Activated CD8-positive, alpha-beta memory T cell treated with anti-CD3 and anti-CD28 coated beads, Interleukin-2, amount 50 U/mL, for 48 hours (primary cell): ENCODE measurements around the gene UBAC1.
A peak's percentile ranks its signal among the peaks of the same experiment; 100 is the strongest.

Experiments used
- DNase-seq: peaks from one replicate; pipeline ENCODE4 v3.0.0-alpha.2; 2020

UBAC1 gene

DNA sequence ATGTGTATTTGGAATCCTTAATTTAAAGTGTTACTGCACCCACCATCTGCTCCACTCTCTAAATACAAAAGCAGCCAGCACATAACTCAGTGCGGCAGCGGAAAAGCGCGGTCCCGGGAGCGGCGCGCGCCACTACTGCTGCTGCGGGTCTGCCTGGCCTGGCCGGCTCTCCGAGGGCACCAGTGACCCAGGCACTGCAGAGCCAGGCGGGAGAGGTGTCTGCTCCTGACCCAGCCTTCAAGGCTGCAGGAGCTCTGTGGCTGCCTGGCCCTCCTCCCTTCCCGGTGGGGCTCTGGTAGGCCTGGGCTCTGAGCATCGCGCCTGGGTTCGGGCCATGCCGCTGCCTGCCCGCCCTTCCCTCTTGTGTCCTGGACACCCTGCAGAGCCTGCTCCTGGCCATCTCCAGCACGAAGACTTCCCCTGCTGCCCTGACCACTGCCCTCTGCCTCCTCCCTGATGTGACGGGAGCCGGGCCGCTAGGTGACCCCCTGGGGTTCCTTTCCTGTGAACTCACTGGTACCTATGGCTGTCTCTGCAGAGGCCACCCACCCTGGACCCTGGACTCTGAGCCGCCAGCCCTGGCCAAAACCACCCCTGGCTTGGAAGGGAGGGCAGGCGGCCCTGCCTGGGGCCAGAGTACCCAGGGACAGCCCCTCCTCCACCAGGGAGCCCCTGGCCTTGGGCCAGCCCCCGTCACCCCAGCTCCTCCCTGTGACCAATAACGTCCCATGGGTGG, 32.8 kb upstream of the UBAC1 start:
- DNase-seq: no peak

GRCh38 chr9:135993409-135993742, 32.2 kb upstream of the UBAC1 start:
- DNase-seq: no peak

GRCh38 chr9:135992486-135993408, 31.6 kb upstream of the UBAC1 start:
- DNase-seq: peak; percentile 75

DNA sequence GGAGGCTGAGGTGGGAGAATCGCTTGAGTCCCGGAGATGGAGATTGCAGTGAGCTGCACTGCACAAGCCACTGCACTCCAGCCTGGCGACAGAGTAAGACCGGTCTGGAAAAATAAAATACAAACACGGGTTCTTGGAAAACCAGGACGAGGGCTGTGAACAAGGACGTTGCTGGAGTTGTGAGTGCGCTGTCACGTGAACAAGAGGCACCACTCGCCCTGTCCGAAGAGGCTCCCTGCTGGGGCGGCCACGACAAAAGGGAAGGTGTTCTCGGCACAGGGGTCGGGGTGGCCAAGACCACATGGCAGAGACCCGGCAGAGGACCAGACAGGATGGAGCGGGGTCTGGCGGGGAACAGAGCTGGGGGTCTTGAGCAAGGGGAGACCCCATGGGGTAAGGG, 30.6 kb upstream of the UBAC1 start:
- DNase-seq: no peak

GRCh38 chr9:135990468-135991429, 29.6 kb upstream of the UBAC1 start:
- no peak for DNase-seq

DNA sequence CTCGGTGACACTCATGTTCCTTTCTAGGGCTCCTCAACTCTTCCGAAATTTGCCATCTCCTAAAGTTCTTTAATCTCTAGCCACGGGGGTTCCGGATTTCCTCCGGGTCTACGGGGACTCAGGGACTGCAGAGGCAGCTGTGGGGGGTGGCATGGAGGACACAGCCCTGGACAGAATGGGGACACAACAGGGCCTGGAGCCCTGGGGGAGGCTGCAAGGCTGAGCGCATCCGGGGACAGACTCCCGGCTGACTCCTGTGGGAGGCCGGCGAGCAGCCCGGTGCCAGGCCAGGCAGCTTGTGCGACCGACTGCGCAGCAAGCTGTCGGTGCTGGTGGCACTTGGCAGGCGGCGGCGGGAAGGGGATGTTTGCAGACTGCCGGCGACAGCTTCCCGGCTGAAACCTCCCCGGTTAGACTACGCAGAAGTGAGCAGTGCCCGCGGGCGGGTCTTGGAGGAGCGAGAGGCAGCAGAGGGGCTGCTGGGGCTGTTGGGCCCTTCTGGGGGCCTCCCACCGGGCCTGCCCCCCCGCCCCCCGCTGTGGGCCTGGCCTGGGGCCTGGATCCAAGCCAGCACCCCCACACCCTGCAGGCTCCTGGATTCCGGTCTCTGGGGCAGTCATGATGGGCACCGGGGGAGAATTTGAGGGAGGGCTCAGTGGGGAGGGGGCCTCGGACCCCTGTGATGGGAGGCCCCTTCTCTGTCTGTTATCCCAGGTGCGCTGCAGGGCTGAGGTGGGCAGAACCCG, 28.7 kb upstream of the UBAC1 start:
- no peak for DNase-seq

GRCh38 chr9:135989157-135989556, 28.0 kb upstream of the UBAC1 start:
- DNase-seq: no peak

- no peak for DNase-seq
Observed at GRCh38 chr9:135988493-135988892, 27.3 kb upstream of the UBAC1 start.

- DNase-seq: no peak
Observed at GRCh38 chr9:135987838-135988404, 26.7 kb upstream of the UBAC1 start.

GRCh38 chr9:135986605-135987004, 25.4 kb upstream of the UBAC1 start:
- no peak for DNase-seq

- DNase-seq: no peak
Observed at GRCh38 chr9:135985889-135986288, 24.7 kb upstream of the UBAC1 start.

DNA sequence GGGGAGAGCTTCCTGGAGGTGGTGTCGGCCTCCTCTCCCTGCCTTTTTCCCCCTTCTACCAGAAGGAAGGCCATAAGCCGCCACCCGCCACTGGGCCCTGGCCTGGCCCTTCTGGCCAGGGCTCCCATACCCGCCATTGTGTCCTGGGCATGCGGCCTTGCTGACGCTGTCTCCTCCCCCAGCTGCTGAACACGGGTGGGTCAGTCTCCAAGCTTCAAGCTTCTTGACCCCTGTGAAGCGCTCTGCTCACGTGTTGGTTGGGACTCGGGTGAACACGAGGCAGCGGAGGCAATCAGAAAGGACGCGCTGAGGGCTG, 24.2 kb upstream of the UBAC1 start:
- no peak for DNase-seq

GRCh38 chr9:135984072-135984710, 23.0 kb upstream of the UBAC1 start:
- DNase-seq: no peak

GRCh38 chr9:135983208-135984071, 22.3 kb upstream of the UBAC1 start:
- no peak for DNase-seq

DNA sequence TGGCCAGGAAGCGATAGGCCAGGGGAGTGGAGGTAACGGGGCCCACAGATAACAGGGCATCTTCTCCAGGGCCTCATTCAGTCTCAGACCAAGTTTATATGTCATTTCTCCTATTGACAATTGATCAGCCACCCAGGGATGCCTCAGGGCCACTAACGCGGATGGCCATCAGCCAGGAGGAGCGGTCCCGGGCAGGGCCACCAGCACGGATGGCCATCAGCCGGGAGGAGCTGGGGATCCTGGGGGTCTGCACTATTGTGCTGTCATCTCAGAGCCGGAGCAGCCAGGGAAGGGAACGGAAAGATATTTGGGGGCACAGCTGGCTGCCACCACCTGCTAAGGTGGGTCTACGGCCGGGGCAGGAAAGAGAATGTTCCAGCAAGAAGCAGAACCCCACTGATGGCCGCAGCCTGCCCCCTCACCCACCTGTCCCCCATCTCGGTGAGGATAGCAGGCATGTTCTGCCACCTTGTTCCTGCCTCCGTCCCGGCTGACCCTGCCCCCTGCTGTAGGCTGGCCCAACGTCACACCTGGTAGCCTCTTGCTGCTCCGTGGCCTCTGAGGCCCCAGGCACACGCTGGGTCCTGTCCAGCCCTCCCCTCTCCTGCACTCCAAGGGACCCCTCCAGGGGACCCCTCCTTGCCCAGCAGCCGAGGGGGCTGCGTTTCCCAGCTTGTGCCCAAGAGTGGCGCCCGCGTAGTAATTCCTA, 21.5 kb upstream of the UBAC1 start:
- no peak for DNase-seq

- DNase-seq: no peak
Observed at GRCh38 chr9:135980926-135981630, 19.9 kb upstream of the UBAC1 start.

- no peak for DNase-seq
Observed at GRCh38 chr9:135979547-135980166, 18.5 kb upstream of the UBAC1 start.

- no peak for DNase-seq
Observed at GRCh38 chr9:135978642-135979546, 17.7 kb upstream of the UBAC1 start.
